Gastroesophageal sphincter (tissue), 4 donors: ENCODE results near the gene HSPA12B. TPM values are rescaled to one million over a fixed set of nuclear protein-coding genes. Genes with fewer than 3 reads are reported as not detected.

Experiments
- ATAC-seq: fragments of 150-250 bp; one replicate; pipeline ENCODE4 v1.9.1; 2016; ENCODE audit warnings: mild to moderate bottlenecking, moderate library complexity
- H3K27ac ChIP-seq, 4 donors: fragments of 200-600 bp; sonication (generic) in 3 of 4; 1 replicate in 3 of 4; 2 replicates in 1 of 4; pipeline ENCODE4 v1.5.1; 2016 to 2019
- H3K27me3 ChIP-seq: fragments of 200-600 bp; sonication (generic); one replicate; pipeline ENCODE4 v1.5.1; 2019
- H3K36me3 ChIP-seq, 2 donors: fragments of 200-600 bp; sonication (generic); one replicate each; pipeline ENCODE4 v1.5.1; 2019; ENCODE audit warnings: control low read depth in 1 of 2
- H3K4me1 ChIP-seq, 3 donors: fragments of 200-600 bp; sonication (generic); 1 replicate in 2 of 3; 2 replicates in 1 of 3; pipeline ENCODE4 v1.5.1; 2016 to 2019; ENCODE audit warnings: control low read depth in 2 of 3
- H3K4me3 ChIP-seq, 2 donors: fragments of 200-600 bp; sonication (generic); one replicate each; pipeline ENCODE4 v1.5.1; 2019; ENCODE audit warnings: mild to moderate bottlenecking in 1 of 2, moderate library complexity in 1 of 2
- H3K9me3 ChIP-seq, 3 donors: fragments of 200-600 bp; sonication (generic); one replicate each; pipeline ENCODE4 v1.5.1; 2017 to 2019; ENCODE audit warnings: control low read depth in 2 of 3
- CTCF ChIP-seq, 4 experiments: fragments of 200-600 bp in 2 of 4; fragments of 450-650 bp in 2 of 4; sonication (generic) in 1 of 4; IDR thresholded peaks; one replicate each; pipeline ENCODE4 v1.5.1; 2017 to 2019; ENCODE audit warnings: antibody characterized with exemption in 4 of 4, mild to moderate bottlenecking in 2 of 4, moderate library complexity in 2 of 4
- EP300 ChIP-seq: sonication (generic); formaldehyde crosslinking; IDR thresholded peaks from one replicate; pipeline ENCODE4 v1.6.1; 2017; ENCODE audit warnings: antibody characterized with exemption, mild to moderate bottlenecking
- POLR2A ChIP-seq, 2 donors: fragments of 450-650 bp; IDR thresholded peaks; one replicate each; pipeline ENCODE4 v1.6.1; 2017; ENCODE audit warnings: antibody characterized with exemption in 2 of 2, mild to moderate bottlenecking in 2 of 2, moderate library complexity in 1 of 2
- POLR2AphosphoS5 ChIP-seq: sonication (generic); formaldehyde crosslinking; IDR thresholded peaks from one replicate; pipeline ENCODE4 v1.6.1; 2017; ENCODE audit warnings: antibody characterized with exemption
- WGBS, 2 donors: methylation state at CpG; one replicate each; pipeline ENCODE4 v1.1.5; 2018; ENCODE audit warnings: low coverage in 1 of 2; 5-methylcytosine and 5-hydroxymethylcytosine counted together
- total RNA-seq, 4 donors: library from RNA; depleted of rRNA; stranded (reverse); fragments of >200 nt; gene quantifications; one replicate each; pipeline ENCODE4 v1.1.0, GENCODE V29; 2016

The HSPA12B gene
- total RNA-seq, 4 donors from 2014 or later: 9.6 to 19.3 (median 14.4) TPM

GRCh38 chr20:3759316-3759823 is 26.9 kb downstream of the HSPA12B start:
- no peak overlapping the region for H3K4me3 ChIP-seq
- no peak for TF ChIP-seq EP300
- no peak for TF ChIP-seq CTCF (IDR thresholded peaks at IDR 0.05)
- no peak for TF ChIP-seq POLR2AphosphoS5
- TF ChIP-seq POLR2A (IDR thresholded peaks at IDR 0.05): no peak
- peaks cover 0 to 52% of the 10 kb centered on the region in 2 donors for H3K36me3 ChIP-seq
- peaks cover 0 to 64% (median 11%) of the 10 kb centered on the region in 3 donors for H3K4me1 ChIP-seq
- ATAC-seq: no peak
- H3K9me3 ChIP-seq: no peaks in the 10 kb centered on the region
- WGBS, 2 donors: 50 to 78% methylated on average over 4 to 6 of the region's 11 CpGs
- peak overlapping the region in 3 of 4 donors; percentile 26 to 55 (median 51) for H3K27ac ChIP-seq
- H3K27me3 ChIP-seq: no peaks in the 10 kb centered on the region

- H3K27me3 ChIP-seq: no peaks in the 10 kb centered on the region
- 87% methylated on average over 5 of the region's 11 CpGs; no CpG with 5 or more reads in 1 of the 2 donors for WGBS, 2 donors
- H3K9me3 ChIP-seq: no peaks in the 10 kb centered on the region
- H3K36me3 ChIP-seq: peaks cover 0 to 47% of the 10 kb centered on the region in 2 donors
- no peak overlapping the region for H3K4me3 ChIP-seq
- peak overlapping the region in 3 of 4 donors; percentile 26 to 55 (median 51) for H3K27ac ChIP-seq
- peaks cover 0 to 69% (median 14%) of the 10 kb centered on the region in 3 donors for H3K4me1 ChIP-seq
- ATAC-seq: no peak
- TF ChIP-seq EP300 (no peak), CTCF (IDR thresholded peaks at IDR 0.05) (no peak), POLR2AphosphoS5 (no peak), POLR2A (IDR thresholded peaks at IDR 0.05) (no peak)
These were observed 27.4 kb downstream of the HSPA12B start for GRCh38 chr20:3759884-3760283.

GRCh38 chr20:3760655-3761348 is 28.3 kb downstream of the HSPA12B start:
- Histone ChIP-seq H3K4me3 (no peak overlapping the region), H3K36me3 (peaks cover 0 to 38% of the 10 kb centered on the region in 2 donors), H3K4me1 (peaks cover 0 to 78% (median 14%) of the 10 kb centered on the region in 3 donors), H3K9me3 (no peaks in the 10 kb centered on the region), H3K27ac (peak overlapping the region in 3 of 4 donors; percentile 24 to 55 (median 51)), H3K27me3 (no peaks in the 10 kb centered on the region)
- no peak for TF ChIP-seq CTCF (IDR thresholded peaks at IDR 0.05)
- TF ChIP-seq POLR2AphosphoS5: peak; percentile 25
- ATAC-seq: no peak
- WGBS, 2 donors: 45 to 78% methylated on average over 3 to 4 of the region's 10 CpGs

- peaks cover 0 to 8% of the 10 kb centered on the region in 2 donors for H3K36me3 ChIP-seq
- H3K4me1 ChIP-seq: peaks cover 0 to 94% (median 27%) of the 10 kb centered on the region in 3 donors
- peak overlapping the region in 1 of 2 donors; percentile 1 for H3K4me3 ChIP-seq
- H3K9me3 ChIP-seq: no peaks in the 10 kb centered on the region
- no peak for ATAC-seq
- H3K27me3 ChIP-seq: no peaks in the 10 kb centered on the region
- WGBS, 2 donors: 83 to 84% methylated on average over 2 to 5 of the region's 8 CpGs
- TF ChIP-seq POLR2A (IDR thresholded peaks at IDR 0.05): no peak
- no peak for TF ChIP-seq EP300
- no peak for TF ChIP-seq CTCF (IDR thresholded peaks at IDR 0.05)
- TF ChIP-seq POLR2AphosphoS5: no peak
- peak overlapping the region in 3 of 4 donors; percentile 59 to 96 (median 96) for H3K27ac ChIP-seq
These were observed 31.5 kb downstream of the HSPA12B start for GRCh38 chr20:3763671-3764601.
